Activated CD4-positive, alpha-beta T cell treated with anti-CD3 and anti-CD28 coated beads, Interleukin-2, amount 50 U/mL, for 4 hours (primary cell): ENCODE data around the gene TAF5.
"Not testable (repeated sequence)": the region's sequence is repeated elsewhere in the genome, so short reads cannot be mapped to it uniquely, and the experiment has no call there.

Experiments
- DNase-seq, 2 experiments: peaks; one replicate each; pipeline ENCODE4 v3.0.0-alpha.2; 2020

Gene TAF5

GRCh38 chr10:103367782-103368518 lies at the start of gene TAF5:
Gene TAF5 (plus strand): TSS chr10:103367976. CDS start chr10:103367990, 14 bp downstream.
- peak; percentile 84 to 85 for DNase-seq

DNA sequence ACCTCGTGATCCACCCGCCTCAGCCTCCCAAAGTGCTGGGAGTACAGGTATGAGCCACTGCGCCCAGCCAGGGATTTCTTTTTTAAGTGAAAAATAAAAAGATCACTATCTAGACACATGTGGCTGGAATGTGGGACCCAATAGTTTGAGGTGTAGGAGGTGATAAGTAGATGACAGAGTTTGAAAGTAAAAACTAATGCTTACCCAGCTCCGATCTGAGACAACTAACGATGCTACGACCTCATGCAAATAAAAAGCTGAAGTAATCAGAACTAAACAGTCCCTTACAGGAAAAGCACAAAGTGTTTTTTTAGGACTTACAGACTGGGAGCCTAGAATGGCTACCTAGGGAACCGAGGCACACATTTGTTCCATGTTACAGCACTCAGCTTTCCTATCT lies 39.9 kb upstream of the TAF5 start:
- DNase-seq: no peak

DNA sequence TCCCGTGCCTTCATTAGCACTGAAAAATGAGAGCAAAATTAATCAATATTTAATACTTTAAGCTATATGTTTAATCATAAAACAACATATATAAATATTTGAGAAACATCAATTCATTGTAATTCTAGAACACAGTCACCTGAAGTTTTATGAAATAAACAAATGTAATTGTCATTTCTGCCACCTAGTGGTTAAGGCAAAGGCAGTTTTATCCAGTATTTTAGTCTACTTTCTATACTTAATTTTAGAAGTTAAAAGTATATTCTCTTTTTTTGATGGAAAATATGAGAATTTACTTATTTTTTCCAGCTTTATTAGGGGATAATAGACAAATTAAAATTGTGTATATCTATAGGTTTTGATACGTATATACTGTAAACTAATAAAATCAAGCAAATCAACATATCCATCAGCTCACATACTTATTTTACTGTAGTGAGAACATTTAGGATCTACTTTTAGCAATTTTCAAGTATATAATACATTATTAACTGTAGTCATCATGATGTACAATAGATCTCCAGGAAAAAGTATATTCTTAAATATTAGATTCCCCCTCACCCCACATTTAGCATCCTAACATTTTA lies 33.7 kb upstream of the TAF5 start:
- no peak for DNase-seq

DNA sequence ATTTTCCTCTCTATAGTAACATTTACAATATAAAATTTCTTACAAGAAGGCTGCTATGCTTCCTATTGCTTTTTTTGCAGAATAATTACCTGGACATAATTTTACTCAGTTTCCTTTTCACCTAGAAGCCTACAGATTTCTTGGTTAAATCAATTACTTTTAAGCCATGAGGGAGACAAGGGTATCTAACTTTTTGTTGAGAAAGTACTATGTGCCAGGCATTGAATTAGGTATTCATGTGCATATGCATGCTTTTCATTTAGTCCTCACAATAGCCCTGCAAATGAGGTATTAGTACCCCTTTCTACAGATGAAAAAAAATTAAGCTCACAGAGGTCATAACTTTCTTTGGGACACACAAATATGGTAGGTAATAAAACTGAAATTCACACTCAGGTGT lies 33.2 kb upstream of the TAF5 start:
- DNase-seq: no peak

- DNase-seq: no peak
These were observed 31.4 kb upstream of the TAF5 start for GRCh38 chr10:103336370-103336769.

DNA sequence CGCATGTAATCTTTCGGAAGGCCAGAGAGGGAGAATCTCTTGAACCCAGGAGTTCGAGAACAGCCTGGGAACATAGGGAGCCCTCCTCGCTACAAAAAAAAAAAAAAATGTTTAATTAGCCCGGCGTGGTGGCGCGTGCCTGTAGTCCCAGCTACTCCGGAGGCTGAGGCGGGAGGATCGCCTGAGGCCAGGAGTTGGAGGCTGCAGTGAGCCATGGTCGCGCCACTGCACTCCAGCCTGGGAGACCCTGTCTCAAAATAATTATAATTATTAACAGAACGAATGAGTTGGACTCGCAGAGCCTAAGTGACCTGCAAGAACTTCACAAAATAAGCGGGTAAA lies 17.6 kb upstream of the TAF5 start:
- no peak for DNase-seq

- DNase-seq: peak; percentile 36 to 39
These were observed 17.1 kb upstream of the TAF5 start, which contains the start of gene PCGF6 for GRCh38 chr10:103350517-103351260. Gene PCGF6 (minus strand): TSS chr10:103351140. CDS start chr10:103351066, 74 bp downstream.

- DNase-seq: no peak
These were observed 14.5 kb upstream of the TAF5 start for GRCh38 chr10:103353281-103353680.

DNA sequence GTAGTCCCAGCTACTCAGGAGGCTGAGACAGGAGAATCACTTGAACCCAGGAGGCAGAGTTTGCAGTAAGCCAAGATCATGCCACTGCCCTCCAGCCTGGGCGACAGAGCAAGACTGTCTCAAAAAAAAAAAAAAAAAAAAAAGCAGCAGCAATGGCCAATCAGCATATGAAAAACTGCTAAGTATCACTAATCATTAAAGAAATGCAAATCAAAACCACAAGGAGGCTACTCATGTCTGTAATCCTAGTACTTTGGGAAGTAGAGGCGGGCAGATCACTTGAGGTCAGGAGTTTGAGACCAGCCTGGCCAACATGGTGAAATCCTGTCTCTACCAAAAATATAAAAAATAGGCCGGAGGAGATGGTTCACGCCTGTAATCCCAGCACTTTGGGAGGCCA lies 13.2 kb upstream of the TAF5 start:
- DNase-seq: not testable (repeated sequence)

GRCh38 chr10:103355906-103356599 lies 11.7 kb upstream of the TAF5 start:
- no peak for DNase-seq

GRCh38 chr10:103359493-103359892 lies 8.3 kb upstream of the TAF5 start:
- not testable (repeated sequence) for DNase-seq

GRCh38 chr10:103360791-103361190 lies 7.0 kb upstream of the TAF5 start:
- DNase-seq: not testable (repeated sequence)

DNA sequence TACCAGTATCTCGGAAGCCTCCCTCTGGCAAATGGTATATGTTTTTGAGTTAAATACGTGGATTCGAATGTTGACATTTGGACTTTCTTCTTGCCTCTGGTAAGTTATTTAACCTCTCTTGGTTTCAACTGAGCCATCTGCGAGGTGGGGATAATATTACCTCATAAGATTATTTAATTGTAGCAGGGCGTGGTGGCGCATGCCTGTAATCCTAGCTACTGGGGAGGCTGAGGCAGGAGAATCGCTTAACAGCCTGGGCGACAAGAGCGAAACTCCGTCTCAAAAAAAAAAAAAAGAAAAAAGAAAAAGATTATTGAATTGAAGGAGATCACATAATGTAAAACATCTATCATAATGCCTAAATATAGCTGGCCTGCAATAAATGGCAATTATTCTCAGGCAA lies 396 bp upstream of the TAF5 start:
- DNase-seq: no peak

DNA sequence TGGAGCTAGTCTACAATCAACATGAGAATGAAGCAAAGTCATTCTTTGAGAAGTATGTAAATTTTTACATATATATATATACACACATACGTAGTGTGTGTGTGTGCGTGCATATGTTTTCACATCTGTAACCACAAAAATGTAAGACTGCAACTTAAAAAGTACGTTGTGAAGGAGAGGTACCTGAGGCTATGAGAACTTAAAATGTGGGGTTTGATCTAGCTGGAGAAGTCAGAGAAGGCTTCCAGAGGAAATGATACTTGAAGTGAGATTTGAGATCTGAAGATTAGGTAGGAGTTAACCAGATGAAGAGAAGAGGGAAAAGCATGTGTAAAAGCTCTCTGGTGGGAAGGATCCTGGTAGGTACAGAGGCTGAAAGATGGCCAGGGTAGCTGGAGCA lies 5.8 kb downstream of the TAF5 start:
- no peak for DNase-seq

DNA sequence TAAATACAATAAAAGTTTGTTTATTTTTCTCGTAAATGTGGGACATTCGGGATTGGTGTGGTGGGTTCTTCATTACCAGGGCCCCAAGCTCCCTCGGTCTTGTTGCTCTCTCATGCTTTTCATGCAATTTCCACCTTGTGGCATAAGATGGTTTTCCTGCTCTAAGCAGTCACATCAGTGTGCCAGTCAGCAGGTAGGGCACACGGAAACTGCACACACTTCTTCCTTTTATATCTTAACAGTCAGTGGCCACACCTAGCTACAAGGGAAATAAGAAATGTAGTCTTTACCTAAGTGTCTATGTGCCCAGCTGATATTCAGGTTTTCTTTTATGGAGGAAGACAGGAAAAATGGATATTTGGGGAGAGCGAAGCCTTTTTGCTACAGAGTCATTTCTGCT lies 6.5 kb downstream of the TAF5 start:
- DNase-seq: no peak

DNA sequence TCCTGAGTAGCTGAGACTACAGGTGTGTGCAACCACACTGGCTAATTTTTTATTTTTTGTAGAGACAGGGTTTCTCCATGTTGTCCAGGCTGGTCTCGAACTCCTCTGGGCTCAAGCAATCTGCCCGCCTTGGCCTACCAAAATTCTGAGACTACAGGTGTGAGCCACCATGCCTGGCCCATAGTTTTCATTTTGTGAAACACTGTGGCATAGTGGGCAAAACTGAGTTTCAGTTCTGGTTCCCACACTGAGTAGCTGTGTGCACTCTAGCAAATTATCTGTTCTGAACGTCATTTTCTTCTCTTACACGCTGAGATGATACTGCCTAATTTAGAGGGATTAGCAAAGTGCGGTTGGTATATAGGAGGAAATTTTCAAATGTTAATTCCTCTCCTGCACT lies 15.0 kb downstream of the TAF5 start:
- DNase-seq: no peak

DNA sequence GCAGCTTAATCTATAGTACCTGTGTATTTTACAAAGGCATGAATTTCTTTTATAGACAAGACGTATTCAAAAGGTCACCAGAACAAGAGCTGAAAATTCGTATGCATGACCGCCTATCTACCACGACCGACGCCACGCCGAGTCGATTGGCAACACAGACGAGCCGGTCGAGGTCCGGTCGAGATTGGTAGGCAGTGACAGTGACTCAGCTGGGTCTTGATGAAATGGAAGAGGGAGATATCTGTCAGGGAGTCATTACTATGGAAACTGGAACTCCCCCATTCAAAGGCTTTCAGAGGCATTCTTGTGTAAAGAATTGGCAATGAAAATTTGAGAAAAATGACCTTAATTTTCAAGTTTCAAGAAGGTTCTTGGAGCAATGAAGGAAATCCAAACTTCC lies 26.4 kb downstream of the TAF5 start:
- DNase-seq: no peak

DNA sequence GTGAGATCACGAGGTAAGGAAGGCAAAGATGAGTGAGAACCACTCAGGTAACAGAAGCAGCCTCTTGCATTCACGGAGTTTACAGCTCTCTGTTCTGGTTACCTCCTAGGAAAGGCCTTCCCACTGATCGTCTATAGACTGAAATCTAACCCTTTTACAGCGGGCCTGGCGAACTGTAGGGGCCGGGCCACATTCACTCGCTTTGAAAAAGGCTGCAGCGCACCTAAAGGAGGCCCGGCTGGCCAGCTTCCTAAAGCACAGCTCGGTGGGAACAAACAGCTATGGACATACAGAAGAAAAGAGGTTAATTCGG lies 27.9 kb downstream of the TAF5 start:
- no peak for DNase-seq

DNA sequence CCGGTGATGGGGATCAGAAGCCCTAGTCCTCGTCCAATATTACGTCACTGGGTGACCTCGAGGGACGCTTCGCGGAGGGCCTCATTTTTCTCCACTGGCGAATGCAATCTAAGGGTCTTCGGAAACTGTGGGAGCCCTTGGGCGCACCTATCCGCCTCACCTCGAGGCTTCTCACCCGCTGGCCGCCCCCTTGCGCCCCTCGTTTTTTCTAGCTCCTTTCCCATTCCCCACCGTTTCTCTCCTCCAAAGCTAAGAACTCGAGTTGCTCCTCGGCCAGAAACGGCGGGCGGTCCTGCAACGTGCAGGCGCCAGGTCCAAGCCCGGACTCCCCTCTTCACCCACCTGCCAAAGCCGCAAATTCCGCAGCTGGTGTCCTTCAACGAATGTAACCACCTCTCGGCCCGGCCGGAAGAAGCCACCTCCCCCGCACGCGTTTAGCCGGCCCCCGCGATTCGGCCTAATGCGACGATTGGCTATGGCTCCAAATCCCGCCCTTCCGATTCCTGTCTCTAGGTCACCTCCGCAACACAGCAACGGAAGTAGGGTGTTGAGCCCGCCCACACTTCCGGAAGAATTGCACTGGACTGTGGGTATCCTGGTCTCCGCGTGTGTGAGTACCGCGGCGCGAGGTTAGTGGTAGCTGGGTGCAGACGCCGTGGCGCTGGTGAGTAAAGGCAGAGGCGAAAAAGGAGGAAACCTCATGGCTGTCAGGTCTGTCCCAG lies 28.5 kb downstream of the TAF5 start, which contains the start of the genes ATP5MK and PDCD11:
TSS of gene ATP5MK (minus strand) at position 409 of the 722 bp plus-strand sequence. CDS start 4,018 bp downstream, outside the sequence.
TSS of gene PDCD11 (plus strand) at position 560 of the 722 bp plus-strand sequence. CDS start 1,801 bp downstream, outside the sequence.
- DNase-seq: peak; percentile 92 to 94

DNA sequence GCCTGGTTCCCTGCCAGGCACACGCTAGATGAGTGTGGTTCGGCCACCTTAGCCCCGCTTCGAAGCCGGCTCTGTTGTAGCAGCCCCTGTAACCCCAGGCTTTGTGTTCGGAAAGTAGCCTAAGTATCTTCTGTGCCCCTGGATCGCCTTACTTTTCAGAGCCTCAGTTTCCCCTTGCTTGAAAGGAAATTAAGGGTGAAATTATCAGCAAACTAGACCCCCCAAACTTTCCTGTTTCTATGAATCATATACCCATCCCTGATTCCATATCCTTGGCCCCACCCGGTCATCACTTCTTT lies 29.0 kb downstream of the TAF5 start:
- DNase-seq: no peak

GRCh38 chr10:103397191-103397825 lies 29.5 kb downstream of the TAF5 start:
- no peak for DNase-seq

- no peak for DNase-seq
These were observed 45.8 kb downstream of the TAF5 start for GRCh38 chr10:103413564-103413963.
